HCT116 (cell line): ENCODE measurements around the gene GHRHR. TPM values are rescaled to one million over a fixed set of nuclear protein-coding genes. Genes with fewer than 3 reads are reported as not detected.

Experiments
- ATAC-seq: fragments of 200-7000 bp; cut with Tn5 transposase; 2 replicates; pipeline ENCODE4 v1.9.1; 2020; ENCODE audit warnings: mild to moderate bottlenecking, moderate library complexity
- BruUV-seq: library from RNA; stranded (reverse); fragments of 400-500 nt; replicated peaks from 2 replicates; lab custom pipeline; 2021; lab: Mats Ljungman, UMichigan
- CTCF ChIA-PET: fragments of 300-600 bp; sonication (Branson Sonifier 250); formaldehyde crosslinking; loops from one replicate; lab custom pipeline; 2021; ENCODE audit warnings: antibody characterized with exemption; lab: Charles Lee
- POLR2A ChIA-PET: fragments of 300-600, 350-600 bp; sonication (Branson Sonifier 250); formaldehyde crosslinking; loops from one replicate; lab custom pipeline; 2021; ENCODE audit warnings: antibody characterized with exemption; lab: Charles Lee
- RAD21 ChIA-PET, 2 experiments: fragments of 300-600 bp; sonication (Branson Sonifier 250); formaldehyde crosslinking; loops; one replicate each; lab custom pipeline; 2023; ENCODE audit warnings: low total read pairs in 2 of 2; ENCODE audit not compliant: uncharacterized antibody in 2 of 2, unreplicated experiment in 2 of 2, low non-redundant PET in 1 of 2; lab: Charles Lee
- DNase-seq: peaks from one replicate; pipeline ENCODE4 v3.0.0-alpha.2; 2010; ENCODE audit warnings: low read depth, low spot score
- H2AFZ ChIP-seq: fragments of 200-600 bp; shearing (Covaris generic), sonication (generic); 2 replicates; pipeline ENCODE4 v1.6.1; 2017; ENCODE audit warnings: low read depth, mixed run types, mixed read lengths, antibody characterized with exemption, low read length; ENCODE audit not compliant: poor library complexity, severe bottlenecking
- H3K27ac ChIP-seq: 2 replicates; pipeline ENCODE4 v1.5.1; 2012; ENCODE audit warnings: low read depth, low read length
- H3K27me3 ChIP-seq: fragments of 200-600 bp; sonication (generic); 2 replicates; pipeline ENCODE4 v1.6.1; 2016; ENCODE audit warnings: mixed run types, low read length, mixed read lengths; ENCODE audit not compliant: insufficient read depth
- H3K36me3 ChIP-seq, 2 experiments: fragments of 200-500 bp in 1 of 2; fragments of 200-600 bp in 1 of 2; sonication (Bioruptor generic) in 1 of 2; sonication (generic) in 1 of 2; 2 replicates each; pipeline versions ENCODE4 v1.5.1 to v1.6.1; 2014 to 2016; ENCODE audit warnings: low read length in 2 of 2, inconsistent platforms in 1 of 2, mixed read lengths in 1 of 2, mixed run types in 1 of 2; ENCODE audit not compliant: insufficient read depth in 2 of 2, control insufficient read depth in 1 of 2
- H3K4me1 ChIP-seq, 2 experiments: fragments of 200-600 bp in 1 of 2; sonication (generic) in 1 of 2; 2 replicates each; pipeline versions ENCODE4 v1.5.1 to v1.6.1; 2012 to 2017; ENCODE audit warnings: low read length in 2 of 2, inconsistent platforms in 1 of 2, mild to moderate bottlenecking in 1 of 2, mixed read lengths in 1 of 2, mixed run types in 1 of 2, moderate library complexity in 1 of 2; ENCODE audit not compliant: insufficient read depth in 2 of 2, control insufficient read depth in 1 of 2
- H3K4me2 ChIP-seq: fragments of 200-600 bp; sonication (generic); 2 replicates; pipeline ENCODE4 v1.6.1; 2017; ENCODE audit warnings: mixed run types, low read length, mixed read lengths
- H3K4me3 ChIP-seq, 2 experiments: fragments of 200-600 bp in 1 of 2; sonication (generic) in 1 of 2; replicated peaks in 1 of 2; 2 replicates each; pipeline ENCODE4 v1.5.1; 2011 to 2016; ENCODE audit warnings: low read length in 2 of 2, control low read depth in 1 of 2, low read depth in 1 of 2, mild to moderate bottlenecking in 1 of 2, mixed read lengths in 1 of 2, mixed run types in 1 of 2
- H3K79me2 ChIP-seq: fragments of 200-600 bp; sonication (generic); 2 replicates; pipeline ENCODE4 v1.6.1; 2017; ENCODE audit warnings: mild to moderate bottlenecking, mixed run types, low read length, moderate library complexity, mixed read lengths; ENCODE audit not compliant: insufficient read depth
- H3K9ac ChIP-seq: fragments of 200-600 bp; sonication (generic); 2 replicates; pipeline ENCODE4 v1.6.1; 2016; ENCODE audit warnings: low read length, mixed read lengths
- H3K9me2 ChIP-seq: fragments of 200-600 bp; sonication (generic), shearing (Covaris generic); 2 replicates; pipeline ENCODE4 v1.6.1; 2017; ENCODE audit warnings: mixed run types, mild to moderate bottlenecking, moderate library complexity; ENCODE audit not compliant: insufficient read depth
- H3K9me3 ChIP-seq, 2 experiments: fragments of 200-500 bp in 1 of 2; fragments of 200-600 bp in 1 of 2; sonication (Bioruptor generic) in 1 of 2; sonication (generic) in 1 of 2; 2 replicates each; pipeline ENCODE4 v1.6.1; 2014 to 2017; ENCODE audit warnings: low read length in 2 of 2, mixed read lengths in 2 of 2, inconsistent platforms in 1 of 2, low read depth in 1 of 2, mild to moderate bottlenecking in 1 of 2, mixed run types in 1 of 2, moderate library complexity in 1 of 2; ENCODE audit not compliant: control insufficient read depth in 1 of 2, insufficient read depth in 1 of 2
- H4K20me1 ChIP-seq: fragments of 200-600 bp; sonication (generic), shearing (Covaris generic); 2 replicates; pipeline ENCODE4 v1.6.1; 2017; ENCODE audit warnings: mixed run types, mild to moderate bottlenecking, moderate library complexity; ENCODE audit not compliant: insufficient read depth
- ATF3 ChIP-seq: IDR thresholded peaks from 2 replicates; pipeline ENCODE4 v1.6.1; 2012
- CTCF ChIP-seq, 3 experiments: fragments of 200-600 bp in 1 of 3; sonication (generic) in 1 of 3; IDR thresholded peaks in 2 of 3; conservative IDR thresholded peaks in 1 of 3; 2 replicates each; pipeline ENCODE4 v1.5.1; 2012 to 2017; ENCODE audit warnings: low read depth in 2 of 3, low read length in 2 of 3, antibody characterized with exemption in 1 of 3, borderline replicate concordance in 1 of 3, control low read depth in 1 of 3, mild to moderate bottlenecking in 1 of 3, mixed read lengths in 1 of 3, mixed run types in 1 of 3, moderate library complexity in 1 of 3; ENCODE audit not compliant: insufficient read depth in 1 of 3
- RAD21 ChIP-seq: IDR thresholded peaks from 2 replicates; pipeline ENCODE4 v1.6.1; 2012; ENCODE audit warnings: low read depth, mild to moderate bottlenecking
- TCF7L2 ChIP-seq: IDR thresholded peaks from 2 replicates; pipeline ENCODE4 v1.7.0; 2011; ENCODE audit warnings: borderline replicate concordance, inconsistent platforms; ENCODE audit not compliant: insufficient read depth, insufficient read length; ENCODE audit errors: extremely low read depth
- intact Hi-C: fragments of 100-400 bp; cut with micrococcal nuclease; formaldehyde crosslinking; loops from 2 replicates; pipeline ENCODE4 v1.10.0; 2022
- total RNA-seq: library from RNA; stranded (reverse); gene quantifications from one replicate; pipeline ENCODE4 v1.2.1, GENCODE V29; 2021; ENCODE audit not compliant: unreplicated experiment

GHRHR gene
- total RNA-seq, 1 experiment from 2014 or later: not detected

- Histone ChIP-seq H3K79me2 (no peaks in the 10 kb centered on the region), H3K9me3 (no peaks in the 10 kb centered on the region), H3K9me2 (no peaks in the 10 kb centered on the region), H3K4me3 (no peak overlapping the region), H3K4me2 (peak overlapping the region; percentile 17; the same call in 1 of the 2 replicates), H3K36me3 (no peaks in the 10 kb centered on the region), H3K27ac (no peak overlapping the region), H4K20me1 (no peaks in the 10 kb centered on the region), H2AFZ (no peak overlapping the region), H3K27me3 (peaks cover 5% of the 10 kb centered on the region; the same call in 1 of the 2 replicates), H3K4me1 (peaks cover 0 to 7% of the 10 kb centered on the region in 2 experiments; a peak in 1 of 4 replicates), H3K9ac (no peak overlapping the region)
- intact Hi-C loops: loop anchor here (1.0 to 2.0 kb wide), 2 partner anchors 36 to 174 kb away; no protein-coding TSS in a partner anchor
- CTCF ChIA-PET: interaction anchor here (3.0 kb wide), 1 partner anchor 36 kb away, joined by 11 read pairs; no protein-coding TSS in a partner anchor
- peak; percentile 87 for TF ChIP-seq TCF7L2
- TF ChIP-seq CTCF (IDR thresholded peaks at IDR 0.05 in 2 of 3, conservative IDR thresholded peaks at IDR 0.05 in 1 of 3; ENCODE audit: borderline replicate concordance in 1 of 3, insufficient read depth in 1 of 3, low read depth in 2 of 3, low read length in 2 of 3): peak; percentile 72 to 89 (median 87)
- TF ChIP-seq RAD21: peak; percentile 84
- TF ChIP-seq ATF3: no peak
- POLR2A ChIA-PET: no interaction called here
- no TSS peak for BruUV-seq
- DNase-seq (peak; percentile 46), ATAC-seq (peak; percentile 88)
- RAD21 ChIA-PET: no interaction called here
These were observed 11.0 kb downstream of the GHRHR start for GRCh38 chr7:30974605-30975255.
